T follicular helper cell (primary cell): ENCODE measurements around the gene S100A7.
"Not testable (repeated sequence)": the region's sequence is repeated elsewhere in the genome, so short reads cannot be mapped to it uniquely, and the experiment has no call there.

Experiments used
- DNase-seq: peaks from one replicate; pipeline ENCODE4 v3.0.0-alpha.2; 2020; ENCODE audit warnings: low read depth

Gene S100A7

GRCh38 chr1:153476491-153477093, 16.1 kb upstream of the S100A7 start:
- DNase-seq = no peak

GRCh38 chr1:153475282-153475681, 14.8 kb upstream of the S100A7 start:
- no peak for DNase-seq

- no peak for DNase-seq
Observed at GRCh38 chr1:153474347-153474746, 13.9 kb upstream of the S100A7 start.

GRCh38 chr1:153470707-153471106, 10.3 kb upstream of the S100A7 start:
- DNase-seq = no peak

- DNase-seq = no peak
Observed at GRCh38 chr1:153466908-153467307, 6.5 kb upstream of the S100A7 start.

GRCh38 chr1:153465811-153466636, 5.6 kb upstream of the S100A7 start:
- peak; percentile 37 for DNase-seq

- not testable (repeated sequence) for DNase-seq
Observed at GRCh38 chr1:153462741-153463140, 2.3 kb upstream of the S100A7 start.

- no peak for DNase-seq
Observed at GRCh38 chr1:153459655-153460054, 796 bp downstream of the S100A7 start.

GRCh38 chr1:153456396-153456795, 4.1 kb downstream of the S100A7 start:
- DNase-seq = no peak

- DNase-seq = not testable (repeated sequence)
Observed at GRCh38 chr1:153448851-153449250, 11.6 kb downstream of the S100A7 start.

- DNase-seq = no peak
Observed at GRCh38 chr1:153447498-153448170, 12.8 kb downstream of the S100A7 start.

GRCh38 chr1:153444078-153444477, 16.4 kb downstream of the S100A7 start:
- no peak for DNase-seq

GRCh38 chr1:153443486-153443885, 17.0 kb downstream of the S100A7 start:
- DNase-seq = no peak

GRCh38 chr1:153441238-153441755, 19.2 kb downstream of the S100A7 start:
- DNase-seq = no peak

- no peak for DNase-seq
Observed at GRCh38 chr1:153439273-153439672, 21.2 kb downstream of the S100A7 start.

- DNase-seq = no peak
Observed at GRCh38 chr1:153438599-153438998, 21.9 kb downstream of the S100A7 start.

GRCh38 chr1:153437236-153437635, 23.2 kb downstream of the S100A7 start:
- DNase-seq = no peak

- no peak for DNase-seq
Observed at GRCh38 chr1:153434746-153435455, 25.6 kb downstream of the S100A7 start.

- DNase-seq = no peak
Observed at GRCh38 chr1:153432874-153433681, 27.4 kb downstream of the S100A7 start.

- no peak for DNase-seq
Observed at GRCh38 chr1:153431928-153432327, 28.5 kb downstream of the S100A7 start.

GRCh38 chr1:153431427-153431826, 29.0 kb downstream of the S100A7 start:
- no peak for DNase-seq
